Activated CD4-positive, CD25-positive, alpha-beta regulatory T cell treated with anti-CD3 and anti-CD28 coated beads, Interleukin-2, amount 50 U/mL, for 72 hours (primary cell): ENCODE data around the gene CAVIN1.
"Not testable (repeated sequence)": the region's sequence is repeated elsewhere in the genome, so short reads cannot be mapped to it uniquely, and the experiment has no call there.

Source experiments
- DNase-seq: peaks from one replicate; pipeline ENCODE4 v3.0.0; 2021

CAVIN1 gene

GRCh38 chr17:42422958-42423712 lies at the start of gene CAVIN1:
TSS of gene CAVIN1 (minus strand) at chr17:42423256. CDS start at chr17:42423097, 159 bp downstream.
- DNase-seq, result peak; percentile 40

- no peak for DNase-seq
These were observed 44.8 kb upstream of the CAVIN1 start for GRCh38 chr17:42467889-42468288.

GRCh38 chr17:42463976-42464400 lies 40.9 kb upstream of the CAVIN1 start:
- DNase-seq, result no peak

- no peak for DNase-seq
These were observed 37.3 kb upstream of the CAVIN1 start for GRCh38 chr17:42460371-42460770.

GRCh38 chr17:42459801-42460281 lies 36.8 kb upstream of the CAVIN1 start:
- DNase-seq, result no peak

GRCh38 chr17:42459256-42459800 lies 36.3 kb upstream of the CAVIN1 start:
- peak; percentile 50 for DNase-seq

GRCh38 chr17:42458497-42459255 lies 35.6 kb upstream of the CAVIN1 start, which contains the start of gene ATP6V0A1:
TSS of gene ATP6V0A1 (plus strand) at chr17:42458878. CDS start at chr17:42460895, 2,017 bp downstream.
- peak; percentile 94 for DNase-seq

- DNase-seq, result no peak
These were observed 34.2 kb upstream of the CAVIN1 start for GRCh38 chr17:42457107-42457792.

GRCh38 chr17:42456223-42457106 lies 33.4 kb upstream of the CAVIN1 start:
- no peak for DNase-seq

GRCh38 chr17:42454987-42455386 lies 31.9 kb upstream of the CAVIN1 start:
- not testable (repeated sequence) for DNase-seq

- DNase-seq, result no peak
These were observed 30.4 kb upstream of the CAVIN1 start for GRCh38 chr17:42453439-42453838.

- DNase-seq, result not testable (repeated sequence)
These were observed 28.2 kb upstream of the CAVIN1 start for GRCh38 chr17:42451270-42451669.

GRCh38 chr17:42449838-42450237 lies 26.8 kb upstream of the CAVIN1 start:
- DNase-seq, result not testable (repeated sequence)

- DNase-seq, result not testable (repeated sequence)
These were observed 26.1 kb upstream of the CAVIN1 start for GRCh38 chr17:42449176-42449575.

- no peak for DNase-seq
These were observed 19.1 kb upstream of the CAVIN1 start for GRCh38 chr17:42442196-42442565.

- no peak for DNase-seq
These were observed 18.5 kb upstream of the CAVIN1 start for GRCh38 chr17:42441371-42442195.

- no peak for DNase-seq
These were observed 15.8 kb upstream of the CAVIN1 start for GRCh38 chr17:42438600-42439567.

- no peak for DNase-seq
These were observed 13.3 kb upstream of the CAVIN1 start for GRCh38 chr17:42436391-42436790.

GRCh38 chr17:42431758-42432161 lies 8.7 kb upstream of the CAVIN1 start:
- DNase-seq, result no peak
